ENCODE results near the gene RUNX1. TPM values are rescaled to one million over a fixed set of nuclear protein-coding genes. Genes with fewer than 3 reads are reported as not detected.

The RUNX1 gene
- total RNA-seq, 1 donor from 2014 or later = 0.47 TPM

- H3K4me1 Mint-ChIP-seq (ENCODE audit: low read depth, unreplicated experiment) = peaks cover 5% of the 10 kb centered on the region
- no peak overlapping the region for H3K27ac Mint-ChIP-seq (ENCODE audit: unreplicated experiment)
- no peaks in the 10 kb centered on the region for H3K36me3 Mint-ChIP-seq (ENCODE audit: unreplicated experiment)
- H3K27me3 Mint-ChIP-seq (ENCODE audit: unreplicated experiment) = no peaks in the 10 kb centered on the region
- no peak for DNase-seq
- H3K4me3 Mint-ChIP-seq (ENCODE audit: unreplicated experiment) = no peak overlapping the region
- TF ChIP-seq, protein P1, sequence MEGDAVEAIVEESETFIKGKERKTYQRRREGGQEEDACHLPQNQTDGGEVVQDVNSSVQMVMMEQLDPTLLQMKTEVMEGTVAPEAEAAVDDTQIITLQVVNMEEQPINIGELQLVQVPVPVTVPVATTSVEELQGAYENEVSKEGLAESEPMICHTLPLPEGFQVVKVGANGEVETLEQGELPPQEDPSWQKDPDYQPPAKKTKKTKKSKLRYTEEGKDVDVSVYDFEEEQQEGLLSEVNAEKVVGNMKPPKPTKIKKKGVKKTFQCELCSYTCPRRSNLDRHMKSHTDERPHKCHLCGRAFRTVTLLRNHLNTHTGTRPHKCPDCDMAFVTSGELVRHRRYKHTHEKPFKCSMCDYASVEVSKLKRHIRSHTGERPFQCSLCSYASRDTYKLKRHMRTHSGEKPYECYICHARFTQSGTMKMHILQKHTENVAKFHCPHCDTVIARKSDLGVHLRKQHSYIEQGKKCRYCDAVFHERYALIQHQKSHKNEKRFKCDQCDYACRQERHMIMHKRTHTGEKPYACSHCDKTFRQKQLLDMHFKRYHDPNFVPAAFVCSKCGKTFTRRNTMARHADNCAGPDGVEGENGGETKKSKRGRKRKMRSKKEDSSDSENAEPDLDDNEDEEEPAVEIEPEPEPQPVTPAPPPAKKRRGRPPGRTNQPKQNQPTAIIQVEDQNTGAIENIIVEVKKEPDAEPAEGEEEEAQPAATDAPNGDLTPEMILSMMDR (IDR thresholded peaks at IDR 0.05; ENCODE audit: partially characterized antibody, unreplicated experiment) = no peak
- peaks cover 1% of the 10 kb centered on the region for H3K9me3 Mint-ChIP-seq (ENCODE audit: unreplicated experiment)
These were observed 62.3 kb downstream of the RUNX1 start for GRCh38 chr21:34986561-34987500.

GRCh38 chr21:34984356-34985058 is 64.6 kb downstream of the RUNX1 start:
- TF ChIP-seq, protein P1 (IDR thresholded peaks at IDR 0.05; ENCODE audit: partially characterized antibody, unreplicated experiment) = no peak
- no peaks in the 10 kb centered on the region for H3K9me3 Mint-ChIP-seq (ENCODE audit: unreplicated experiment)
- no peak for DNase-seq
- no peaks in the 10 kb centered on the region for H3K36me3 Mint-ChIP-seq (ENCODE audit: unreplicated experiment)
- no peak overlapping the region for H3K27ac Mint-ChIP-seq (ENCODE audit: unreplicated experiment)
- no peaks in the 10 kb centered on the region for H3K27me3 Mint-ChIP-seq (ENCODE audit: unreplicated experiment)
- H3K4me3 Mint-ChIP-seq (ENCODE audit: unreplicated experiment) = no peak overlapping the region
- peaks cover 5% of the 10 kb centered on the region for H3K4me1 Mint-ChIP-seq (ENCODE audit: low read depth, unreplicated experiment)

DNA sequence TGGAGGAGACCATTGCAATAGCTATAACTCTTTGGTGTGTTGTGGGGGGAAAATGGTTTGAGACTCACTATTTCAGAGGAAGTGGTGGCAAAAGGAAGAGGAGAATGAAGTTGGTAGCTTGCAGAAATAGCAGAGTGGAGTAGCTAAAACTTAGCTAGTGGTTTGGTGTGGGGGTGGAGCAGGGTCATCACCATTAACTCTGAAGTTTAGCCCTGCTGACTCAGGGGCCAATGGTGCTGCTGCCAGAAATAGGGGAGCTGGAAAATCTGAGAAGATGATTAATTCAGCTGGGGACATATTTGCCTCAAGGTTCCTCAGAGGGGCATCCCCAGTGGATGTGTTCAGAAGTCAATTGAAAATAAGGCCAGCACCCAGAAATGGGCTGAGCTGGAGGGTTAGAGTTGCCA is 65.4 kb downstream of the RUNX1 start:
- no peaks in the 10 kb centered on the region for H3K9me3 Mint-ChIP-seq (ENCODE audit: unreplicated experiment)
- H3K36me3 Mint-ChIP-seq (ENCODE audit: unreplicated experiment) = no peaks in the 10 kb centered on the region
- no peak overlapping the region for H3K4me3 Mint-ChIP-seq (ENCODE audit: unreplicated experiment)
- H3K27ac Mint-ChIP-seq (ENCODE audit: unreplicated experiment) = no peak overlapping the region
- TF ChIP-seq, protein P1 (IDR thresholded peaks at IDR 0.05; ENCODE audit: partially characterized antibody, unreplicated experiment) = no peak
- DNase-seq = no peak
- peaks cover 5% of the 10 kb centered on the region for H3K4me1 Mint-ChIP-seq (ENCODE audit: low read depth, unreplicated experiment)
- no peaks in the 10 kb centered on the region for H3K27me3 Mint-ChIP-seq (ENCODE audit: unreplicated experiment)

DNA sequence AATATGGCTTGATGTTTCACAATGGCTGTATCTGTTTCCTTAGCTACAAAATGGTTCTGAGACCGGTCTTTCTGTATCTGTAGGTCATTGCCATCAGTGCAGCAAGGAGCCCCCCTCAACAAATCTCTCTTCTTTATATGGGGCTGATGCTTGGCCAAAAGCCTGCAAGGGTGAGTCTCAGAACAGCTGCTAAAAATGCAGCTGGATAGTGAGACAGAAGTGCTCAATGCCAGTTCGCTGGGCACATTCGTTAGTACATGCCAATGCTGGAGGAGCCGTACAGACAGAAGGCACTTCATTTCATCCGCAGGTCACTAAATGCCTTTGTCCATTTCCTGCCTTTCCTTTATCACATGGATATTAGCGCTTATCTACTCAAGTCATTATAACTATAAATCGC is 67.3 kb downstream of the RUNX1 start:
- no peaks in the 10 kb centered on the region for H3K4me1 Mint-ChIP-seq (ENCODE audit: low read depth, unreplicated experiment)
- H3K9me3 Mint-ChIP-seq (ENCODE audit: unreplicated experiment) = no peaks in the 10 kb centered on the region
- no peaks in the 10 kb centered on the region for H3K36me3 Mint-ChIP-seq (ENCODE audit: unreplicated experiment)
- H3K27ac Mint-ChIP-seq (ENCODE audit: unreplicated experiment) = no peak overlapping the region
- H3K4me3 Mint-ChIP-seq (ENCODE audit: unreplicated experiment) = no peak overlapping the region
- TF ChIP-seq, protein P1 (IDR thresholded peaks at IDR 0.05; ENCODE audit: partially characterized antibody, unreplicated experiment) = no peak
- DNase-seq = no peak
- H3K27me3 Mint-ChIP-seq (ENCODE audit: unreplicated experiment) = no peaks in the 10 kb centered on the region

All from glutamatergic neuron (in vitro differentiated cells).